Endothelial cell of hepatic sinusoid (primary cell): ENCODE measurements around the gene MS4A15.

ENCODE experiments used
- in situ Hi-C: cut with HindIII; loops from 2 replicates; pipeline ENCODE4 v1.10.0; 2017; ENCODE audit warnings: low sequenced_read_pairs

Gene MS4A15

GRCh38 chr11:60775420-60775961, 18.8 kb downstream of the MS4A15 start:
- in situ Hi-C loops, result loop anchor here (5.0 kb wide), 1 partner anchor 52 kb away; no protein-coding TSS in a partner anchor

GRCh38 chr11:60776167-60776566, 19.5 kb downstream of the MS4A15 start:
- in situ Hi-C loops, result loop anchor here (5.0 kb wide), 1 partner anchor 51 kb away; no protein-coding TSS in a partner anchor

- in situ Hi-C loops, result loop anchor here (5.0 kb wide), 1 partner anchor 50 kb away; no protein-coding TSS in a partner anchor
These were observed 20.4 kb downstream of the MS4A15 start for GRCh38 chr11:60777106-60777505.

- in situ Hi-C loops, result loop anchor here (5.0 kb wide), 1 partner anchor 50 kb away; no protein-coding TSS in a partner anchor
These were observed 20.9 kb downstream of the MS4A15 start for GRCh38 chr11:60777572-60777971.

- in situ Hi-C loops, result no loop called here
These were observed 23.4 kb downstream of the MS4A15 start for GRCh38 chr11:60780065-60780464.

- in situ Hi-C loops, result no loop called here
These were observed 24.1 kb downstream of the MS4A15 start for GRCh38 chr11:60780774-60781173.

GRCh38 chr11:60781286-60781980, 24.8 kb downstream of the MS4A15 start:
- in situ Hi-C loops, result no loop called here

GRCh38 chr11:60781981-60782316, 25.3 kb downstream of the MS4A15 start:
- in situ Hi-C loops, result no loop called here

- in situ Hi-C loops, result no loop called here
These were observed 25.9 kb downstream of the MS4A15 start for GRCh38 chr11:60782393-60783140.

- in situ Hi-C loops, result no loop called here
These were observed 26.4 kb downstream of the MS4A15 start for GRCh38 chr11:60783141-60783484.

- in situ Hi-C loops, result no loop called here
These were observed 27.2 kb downstream of the MS4A15 start for GRCh38 chr11:60783911-60784310.

GRCh38 chr11:60785136-60785535, 28.5 kb downstream of the MS4A15 start, which contains the start of gene MS4A10:
MS4A10 (plus strand) TSS chr11:60785333; CDS start chr11:60790336, 5,003 bp downstream.
- in situ Hi-C loops, result no loop called here

- in situ Hi-C loops, result no loop called here
These were observed 29.2 kb downstream of the MS4A15 start for GRCh38 chr11:60785806-60786361.

- in situ Hi-C loops, result no loop called here
These were observed 30.3 kb downstream of the MS4A15 start for GRCh38 chr11:60786811-60787567.

GRCh38 chr11:60788401-60789125, 31.9 kb downstream of the MS4A15 start:
- in situ Hi-C loops, result no loop called here

- in situ Hi-C loops, result no loop called here
These were observed 34.1 kb downstream of the MS4A15 start for GRCh38 chr11:60790726-60791125.

GRCh38 chr11:60791153-60791933, 34.7 kb downstream of the MS4A15 start:
- in situ Hi-C loops, result no loop called here

- in situ Hi-C loops, result no loop called here
These were observed 35.9 kb downstream of the MS4A15 start for GRCh38 chr11:60792521-60792920.

- in situ Hi-C loops, result no loop called here
These were observed 38.6 kb downstream of the MS4A15 start for GRCh38 chr11:60795291-60795690.
